Endothelial cell (in vitro differentiated cells): Measurements from ENCODE around the gene TNRC6A. TPM values are rescaled to one million over a fixed set of nuclear protein-coding genes. Genes with fewer than 3 reads are reported as not detected.
"Not testable (repeated sequence)": the region's sequence is repeated elsewhere in the genome, so short reads cannot be mapped to it uniquely, and the experiment has no call there.

Source experiments
- DNase-seq: peaks from one replicate; pipeline ENCODE4 v3.0.0; 2021; ENCODE audit warnings: low spot score
- H3K27ac Mint-ChIP-seq: one replicate; pipeline ENCODE4 v1.8.0; 2021; ENCODE audit warnings: mixed read lengths, inconsistent platforms; ENCODE audit not compliant: unreplicated experiment
- H3K27me3 Mint-ChIP-seq: one replicate; pipeline ENCODE4 v1.8.0; 2021; ENCODE audit warnings: mild to moderate bottlenecking, moderate library complexity, mixed read lengths, inconsistent platforms; ENCODE audit not compliant: unreplicated experiment
- H3K36me3 Mint-ChIP-seq: one replicate; pipeline ENCODE4 v1.8.0; 2021; ENCODE audit warnings: mild to moderate bottlenecking, low read depth, mixed read lengths, inconsistent platforms; ENCODE audit not compliant: unreplicated experiment
- H3K4me1 Mint-ChIP-seq: one replicate; pipeline ENCODE4 v1.8.0; 2021; ENCODE audit warnings: mild to moderate bottlenecking, mixed read lengths, inconsistent platforms; ENCODE audit not compliant: unreplicated experiment
- H3K4me3 Mint-ChIP-seq: one replicate; pipeline ENCODE4 v1.8.0; 2021; ENCODE audit warnings: mild to moderate bottlenecking, mixed read lengths, inconsistent platforms; ENCODE audit not compliant: unreplicated experiment
- H3K9me3 Mint-ChIP-seq: one replicate; pipeline ENCODE4 v1.8.0; 2021; ENCODE audit warnings: mixed read lengths, inconsistent platforms; ENCODE audit not compliant: unreplicated experiment
- CTCF ChIP-seq: fragments of 200-600 bp; sonication (generic); IDR thresholded peaks from one replicate; pipeline ENCODE4 v1.5.0; 2021; ENCODE audit warnings: antibody characterized with exemption; ENCODE audit not compliant: unreplicated experiment
- total RNA-seq: library from RNA; stranded (reverse); fragmentation: NEBNext Ultra II Directional; extraction: Animal tissue kit (Norgen Biotek cat#: 25700); gene quantifications from one replicate; pipeline ENCODE4 v1.2.1, GENCODE V29; 2021; ENCODE audit not compliant: unreplicated experiment

Gene TNRC6A
- total RNA-seq, 1 donor from 2014 or later, result 60.5 TPM

- Mint-ChIP-seq H3K4me1 (peaks cover 2% of the 10 kb centered on the region), H3K4me3 (no peak overlapping the region), H3K9me3 (no peaks in the 10 kb centered on the region), H3K27ac (no peak overlapping the region), H3K27me3 (peaks cover 2% of the 10 kb centered on the region), H3K36me3 (peaks cover 50% of the 10 kb centered on the region)
- no peak for DNase-seq
- TF ChIP-seq CTCF, result no peak
Measured at GRCh38 chr16:24805484-24805883, 76.0 kb downstream of the TNRC6A start.

- DNase-seq, result no peak
- H3K4me3 Mint-ChIP-seq, result no peak overlapping the region
- no peaks in the 10 kb centered on the region for H3K27me3 Mint-ChIP-seq
- TF ChIP-seq CTCF, result no peak
- peaks cover 52% of the 10 kb centered on the region for H3K36me3 Mint-ChIP-seq
- no peak overlapping the region for H3K27ac Mint-ChIP-seq
- no peaks in the 10 kb centered on the region for H3K9me3 Mint-ChIP-seq
- H3K4me1 Mint-ChIP-seq, result peaks cover 2% of the 10 kb centered on the region
Measured at GRCh38 chr16:24807301-24807700, 77.8 kb downstream of the TNRC6A start.

GRCh38 chr16:24810951-24811843, 81.7 kb downstream of the TNRC6A start:
- H3K27me3 Mint-ChIP-seq, result peaks cover 2% of the 10 kb centered on the region
- H3K36me3 Mint-ChIP-seq, result peaks cover 50% of the 10 kb centered on the region
- no peaks in the 10 kb centered on the region for H3K9me3 Mint-ChIP-seq

GRCh38 chr16:24812813-24813212, 83.4 kb downstream of the TNRC6A start:
- H3K27me3 Mint-ChIP-seq, DNase-seq, H3K9me3 Mint-ChIP-seq, H3K27ac Mint-ChIP-seq, H3K4me1 Mint-ChIP-seq, H3K4me3 Mint-ChIP-seq: not testable (repeated sequence)
- peaks cover 38% of the 10 kb centered on the region for H3K36me3 Mint-ChIP-seq

More at GRCh38 chr16:24810951-24811843, 81.7 kb downstream of the TNRC6A start:
- Mint-ChIP-seq H3K4me3 (no peak overlapping the region), H3K4me1 (no peaks in the 10 kb centered on the region), H3K27ac (no peak overlapping the region)
- no peak for DNase-seq
- no peak for TF ChIP-seq CTCF

- Mint-ChIP-seq H3K4me1 (peaks cover 8% of the 10 kb centered on the region), H3K36me3 (peaks cover 52% of the 10 kb centered on the region), H3K9me3 (no peaks in the 10 kb centered on the region), H3K27me3 (peaks cover 2% of the 10 kb centered on the region), H3K4me3 (peak overlapping the region; percentile 35), H3K27ac (no peak overlapping the region)
- no peak for TF ChIP-seq CTCF
- DNase-seq, result no peak
Measured at GRCh38 chr16:24815021-24815420, 85.6 kb downstream of the TNRC6A start.
